K562 (cell line): ENCODE results near the gene FRMD4A. TPM values are rescaled to one million over a fixed set of nuclear protein-coding genes. Genes with fewer than 3 reads are reported as not detected.
A peak's percentile ranks its signal among the peaks of the same experiment; 100 is the strongest.

Source experiments
- ATAC-seq: fragments of 200-7000 bp; cut with Tn5 transposase; 3 replicates; pipeline ENCODE4 v1.9.1; 2020; ENCODE audit warnings: moderate library complexity
- BruUV-seq: library from RNA; stranded (reverse); fragments of 400-500 nt; replicated peaks from 2 replicates; lab custom pipeline; 2021; lab: Mats Ljungman, UMichigan
- CTCF ChIA-PET: fragments of 300-600 bp; formaldehyde crosslinking; extraction: SDS; loops from one replicate; lab custom pipeline; 2021; ENCODE audit warnings: low intra/inter-chr PET ratio; lab: Yijun Ruan, JAX
- POLR2A ChIA-PET: fragments of 300-600, 350-650 bp; sonication (Branson Sonifier 250); formaldehyde crosslinking; extraction: SDS; loops from one replicate; lab custom pipeline; 2021; ENCODE audit warnings: antibody characterized with exemption, inconsistent platforms; lab: Yijun Ruan, JAX
- DNase-seq, 4 experiments: peaks; one replicate each; pipeline versions ENCODE4 v3.0.0 to v3.0.0-alpha.2; 2011 to 2018; ENCODE audit warnings: low spot score in 3 of 4, mixed read lengths in 3 of 4; ENCODE audit errors: extremely low read depth in 1 of 4
- FAIRE-seq: peaks from 2 replicates; lab custom pipeline; 2011; peaks lifted over from hg19 to GRCh38; lab: Jason Lieb, UNC
- H2AFZ ChIP-seq: 2 replicates; pipeline ENCODE4 v1.6.0; 2011; ENCODE audit warnings: low read depth, low read length, control low read depth, inconsistent platforms
- H3K27ac ChIP-seq: fragments of 200-600 bp; 3 replicates; pipeline ENCODE4 v1.8.0; 2011; ENCODE audit warnings: low read depth, mild to moderate bottlenecking, control low read depth, inconsistent platforms, low read length, moderate library complexity, mixed read lengths; ENCODE audit errors: extremely low read depth
- H3K27me3 ChIP-seq, 2 experiments: fragments of 300-600 bp in 1 of 2; 2 replicates in 1 of 2; 3 replicates in 1 of 2; pipeline versions ENCODE4 v1.6.0 to v1.8.0; 2011; ENCODE audit warnings: inconsistent platforms in 2 of 2, low read length in 2 of 2, mild to moderate bottlenecking in 1 of 2, mixed read lengths in 1 of 2, moderate library complexity in 1 of 2; ENCODE audit not compliant: control insufficient read depth in 2 of 2, insufficient read depth in 2 of 2
- H3K36me3 ChIP-seq: fragments of 300-600 bp; 3 replicates; pipeline ENCODE4 v1.8.0; 2011; ENCODE audit warnings: mild to moderate bottlenecking, low read length, inconsistent platforms; ENCODE audit not compliant: control insufficient read depth, insufficient read depth
- H3K4me1 ChIP-seq, 2 experiments: fragments of 200-600 bp in 1 of 2; replicated peaks in 1 of 2; 2 replicates in 1 of 2; 3 replicates in 1 of 2; pipeline versions ENCODE4 v1.5.1 to v1.8.0; 2011; ENCODE audit warnings: inconsistent platforms in 2 of 2, low read length in 2 of 2, mild to moderate bottlenecking in 1 of 2, mixed read lengths in 1 of 2, moderate library complexity in 1 of 2; ENCODE audit not compliant: control insufficient read depth in 2 of 2, insufficient read depth in 2 of 2
- H3K4me2 ChIP-seq: 2 replicates; pipeline ENCODE4 v1.6.1; 2011; ENCODE audit warnings: low read length, control low read depth, inconsistent platforms, mixed read lengths; ENCODE audit not compliant: insufficient read depth
- H3K4me3 ChIP-seq: fragments of 200-600 bp; sonication (generic), shearing (Covaris generic); 2 replicates; pipeline ENCODE4 v1.5.1; 2016; ENCODE audit warnings: control low read depth, inconsistent platforms
- H3K79me2 ChIP-seq: fragments of 200-600 bp; 3 replicates; pipeline ENCODE4 v1.8.0; 2011; ENCODE audit warnings: low read length, inconsistent platforms; ENCODE audit not compliant: control insufficient read depth, insufficient read depth
- H3K9ac ChIP-seq, 2 experiments: 2 replicates each; pipeline versions ENCODE4 v1.6.0 to v1.6.1; 2011; ENCODE audit warnings: low read depth in 2 of 2, low read length in 2 of 2, control low read depth in 1 of 2, inconsistent platforms in 1 of 2, mild to moderate bottlenecking in 1 of 2, mixed read lengths in 1 of 2; ENCODE audit not compliant: insufficient read depth in 1 of 2
- H3K9me1 ChIP-seq: one replicate; pipeline ENCODE4 v1.6.0; 2011; ENCODE audit warnings: inconsistent platforms, mild to moderate bottlenecking, low read length, moderate library complexity; ENCODE audit not compliant: control insufficient read depth, insufficient read depth
- H3K9me3 ChIP-seq: replicated peaks from 2 replicates; pipeline ENCODE4 v1.5.1; 2011; ENCODE audit warnings: low read depth, low read length, inconsistent platforms; ENCODE audit not compliant: control insufficient read depth, insufficient read depth
- H4K20me1 ChIP-seq: replicated peaks from 2 replicates; pipeline ENCODE4 v1.6.1; 2011; ENCODE audit warnings: low read length, inconsistent platforms, mixed read lengths; ENCODE audit not compliant: control insufficient read depth, insufficient read depth
- ESRRA ChIP-seq: fragments of 450-650 bp; IDR thresholded peaks from 2 replicates; pipeline ENCODE4 v1.6.1; 2014; ENCODE audit warnings: low read depth, mild to moderate bottlenecking, moderate library complexity, borderline replicate concordance
- MCM5 ChIP-seq: fragments of 450-650 bp; IDR thresholded peaks from 2 replicates; pipeline ENCODE4 v1.6.1; 2016; ENCODE audit warnings: low read depth
- TFAP4 ChIP-seq: sonication (generic); formaldehyde crosslinking; IDR thresholded peaks from 2 replicates; pipeline ENCODE4 v1.8.0; 2022; ENCODE audit warnings: missing genetic modification reagents, mild to moderate bottlenecking, moderate library complexity, borderline replicate concordance
- ZBTB7A ChIP-seq: IDR thresholded peaks from 2 replicates; pipeline ENCODE4 v1.6.1; 2011; ENCODE audit warnings: low read depth, mild to moderate bottlenecking, low read length, moderate library complexity, borderline replicate concordance; ENCODE audit not compliant: control insufficient read depth
- WGBS: fragments of 100-300 bp; shearing (Covaris generic); methylation state at CpG from one replicate; pipeline ENCODE4 v1.1.6; 2016; ENCODE audit warnings: low coverage, mixed read lengths; ENCODE audit not compliant: insufficient coverage; ENCODE audit errors: missing lambda C conversion rate; 5-methylcytosine and 5-hydroxymethylcytosine counted together
- in situ Hi-C: fragments of 300-500 bp; cut with MboI; formaldehyde crosslinking; loops from 4 replicates; pipeline ENCODE4 v1.15.0; 2018; ENCODE audit warnings: inconsistent platforms, mixed read lengths
- intact Hi-C: fragments of 100-400 bp; cut with micrococcal nuclease; formaldehyde crosslinking; loops from 2 replicates; pipeline ENCODE4 v1.14.2; 2022
- polyA plus RNA-seq, 8 experiments: library from polyadenylated mRNA; depleted of rRNA in 4 of 8; stranded (reverse) in 5 of 8; unstranded in 3 of 8; fragments of >200 nt; fragmentation: Nextera tagmentation in 2 of 8; fragmentation: Illumina TruSeq in 1 of 8; extraction: Ambion mirVana in 2 of 8; extraction: Trizol in 1 of 8; gene quantifications; 2 replicates each; pipeline versions ENCODE4 v1.2.1 to v1.2.3, GENCODE V29; 2011 to 2014; ENCODE audit warnings: inconsistent platforms in 1 of 8, missing spikeins in 1 of 8
- total RNA-seq, 7 experiments: library from RNA; depleted of rRNA in 6 of 7; stranded (reverse); fragments of >200 nt in 6 of 7; fragmentation: Illumina TruSeq in 2 of 7; extraction: Trizol in 2 of 7; gene quantifications; 2 replicates each; pipeline versions ENCODE4 v1.2.1 to v1.2.3, GENCODE V29; 2011 to 2021; ENCODE audit warnings: low replicate concordance in 1 of 7

FRMD4A gene
- total and polyA plus RNA-seq, 9 of the 15 experiments (the other 6 are each of a cell fraction or from before 2014, with no cell fraction given), result 0.80 to 5.2 (median 3.0) TPM

GRCh38 chr10:13717936-13718772, 612.6 kb downstream of the FRMD4A start:
- H3K4me2 ChIP-seq, result peak overlapping the region; percentile 57
- DNase-seq (no peak), ATAC-seq (peak; percentile 75), FAIRE-seq (no peak)
- no peak for TF ChIP-seq MCM5
- peak; percentile 31; the same call in 1 of the 2 replicates for TF ChIP-seq ZBTB7A
- peak; percentile 91 for TF ChIP-seq TFAP4 (CRISPR knock-in tag)
- TF ChIP-seq ESRRA, result peak; percentile 17; the same call in 1 of the 2 replicates
- peak overlapping the region; percentile 69 for H2AFZ ChIP-seq
- H3K27me3 ChIP-seq, result peaks cover 17 to 31% of the 10 kb centered on the region in 2 experiments
- in situ Hi-C loops (no loop called here), intact Hi-C loops (no loop called here)
- ChIA-PET POLR2A (interaction anchor here (0.7 to 1.2 kb wide), 3 partner anchors 8 to 653 kb away, joined by 3 to 5 read pairs (median 3); no protein-coding TSS in a partner anchor), CTCF (no interaction called here)
- H4K20me1 ChIP-seq, result no peaks in the 10 kb centered on the region
- no peaks in the 10 kb centered on the region; the same call in 1 of the 2 replicates for H3K9me3 ChIP-seq
- H3K9ac ChIP-seq, result peak overlapping the region; percentile 15 to 56; a peak in 2 of 4 replicates
- H3K4me3 ChIP-seq, result no peak overlapping the region
- no peaks in the 10 kb centered on the region for H3K9me1 ChIP-seq
- H3K36me3 ChIP-seq, result no peaks in the 10 kb centered on the region
- H3K79me2 ChIP-seq, result no peaks in the 10 kb centered on the region
- H3K4me1 ChIP-seq, result peaks cover under 1 to 9% of the 10 kb centered on the region in 2 experiments; a peak in 3 of 5 replicates
- BruUV-seq, result no TSS peak
- WGBS, result 17% methylated on average over 20 of the region's 26 CpGs
- H3K27ac ChIP-seq, result no peak overlapping the region
